H1 (cell line): Measurements from ENCODE around the gene TSTD2. TPM values are rescaled to one million over a fixed set of nuclear protein-coding genes. Genes with fewer than 3 reads are reported as not detected.

ENCODE experiments used
- CTCF ChIA-PET: fragments of 300-600 bp; sonication (Branson Sonifier 250); formaldehyde crosslinking; loops from one replicate; lab custom pipeline; 2021; ENCODE audit not compliant: partially characterized antibody; lab: Charles Lee
- POLR2A ChIA-PET: fragments of 300-600 bp; sonication (Branson Sonifier 250); formaldehyde crosslinking; loops from one replicate; lab custom pipeline; 2021; ENCODE audit warnings: inconsistent platforms; ENCODE audit not compliant: partially characterized antibody; lab: Charles Lee
- DNase-seq, 2 experiments: peaks; one replicate each; pipeline versions ENCODE4 v3.0.0 to v3.0.0-alpha.2; 2010 to 2022; ENCODE audit warnings: low spot score in 2 of 2, low read depth in 1 of 2, mixed read lengths in 1 of 2
- FAIRE-seq: peaks from 2 replicates; lab custom pipeline; 2011; peaks lifted over from hg19 to GRCh38; lab: Jason Lieb, UNC
- H2AFZ ChIP-seq: 2 replicates; pipeline ENCODE4 v1.8.1; 2012; ENCODE audit warnings: low read length, inconsistent platforms
- H2AK5ac ChIP-seq: 2 replicates; pipeline ENCODE4 v1.6.1; 2013; ENCODE audit warnings: low read depth, low read length
- H2BK120ac ChIP-seq: replicated peaks from 2 replicates; pipeline ENCODE3; 2013; ENCODE audit warnings: low read depth, low read length, inconsistent platforms
- H2BK12ac ChIP-seq: 2 replicates; pipeline ENCODE4 v1.6.1; 2013; ENCODE audit warnings: low read depth, low read length
- H2BK15ac ChIP-seq: 2 replicates; pipeline ENCODE4 v1.6.1; 2013; ENCODE audit warnings: low read length
- H2BK20ac ChIP-seq: 2 replicates; pipeline ENCODE4 v1.6.1; 2013; ENCODE audit warnings: low read length
- H2BK5ac ChIP-seq: 2 replicates; pipeline ENCODE4 v1.6.1; 2013; ENCODE audit warnings: low read depth, low read length
- H3K14ac ChIP-seq: 2 replicates; pipeline ENCODE4 v1.6.1; 2013; ENCODE audit warnings: inconsistent platforms; ENCODE audit not compliant: insufficient read length
- H3K18ac ChIP-seq: 2 replicates; pipeline ENCODE4 v1.6.1; 2013; ENCODE audit warnings: low read length; ENCODE audit errors: extremely low read depth
- H3K23ac ChIP-seq: 2 replicates; pipeline ENCODE4 v1.6.1; 2013; ENCODE audit warnings: inconsistent platforms; ENCODE audit not compliant: insufficient read length
- H3K23me2 ChIP-seq: 2 replicates; pipeline ENCODE4 v1.6.1; 2013; ENCODE audit warnings: low read depth, low read length
- H3K27ac ChIP-seq: 2 replicates; pipeline ENCODE4 v1.6.1; 2011; ENCODE audit warnings: low read depth, low read length, inconsistent platforms
- H3K27me3 ChIP-seq, 4 experiments: replicated peaks in 1 of 4; 1 replicate in 1 of 4; 2 replicates in 3 of 4; pipeline versions ENCODE4 v1.6.1 to v1.8.1; 2011 to 2013; ENCODE audit warnings: low read length in 3 of 4, mild to moderate bottlenecking in 3 of 4, inconsistent platforms in 2 of 4, mixed read lengths in 2 of 4, moderate library complexity in 1 of 4; ENCODE audit not compliant: control insufficient read depth in 3 of 4, insufficient read depth in 3 of 4; ENCODE audit errors: extremely low read depth in 1 of 4
- H3K36me3 ChIP-seq, 4 experiments: 2 replicates each; pipeline versions ENCODE4 v1.6.1 to v1.8.1; 2011 to 2013; ENCODE audit warnings: mild to moderate bottlenecking in 4 of 4, low read length in 3 of 4, moderate library complexity in 2 of 4, control low read depth in 1 of 4, inconsistent platforms in 1 of 4; ENCODE audit not compliant: insufficient read depth in 4 of 4, control insufficient read depth in 2 of 4
- H3K4ac ChIP-seq: replicated peaks from 2 replicates; pipeline ENCODE3; 2013; ENCODE audit warnings: low read length, low read depth, mixed read lengths, inconsistent platforms; ENCODE audit not compliant: insufficient read length
- H3K4me1 ChIP-seq, 4 experiments: replicated peaks in 1 of 4; 1 replicate in 1 of 4; 2 replicates in 3 of 4; pipeline versions ENCODE4 v1.6.1 to v1.8.1; 2011 to 2013; ENCODE audit warnings: low read length in 3 of 4, inconsistent platforms in 2 of 4, mixed read lengths in 1 of 4; ENCODE audit not compliant: insufficient read depth in 4 of 4, control insufficient read depth in 3 of 4
- H3K4me2 ChIP-seq, 2 experiments: 2 replicates each; pipeline versions ENCODE4 v1.6.1 to v1.8.1; 2011 to 2013; ENCODE audit warnings: low read depth in 2 of 2, low read length in 2 of 2, control low read depth in 1 of 2, inconsistent platforms in 1 of 2, mild to moderate bottlenecking in 1 of 2; ENCODE audit not compliant: insufficient read depth in 1 of 2
- H3K4me3 ChIP-seq, 4 experiments: fragments of 200-600, 300-600 bp in 1 of 4; sonication (generic), shearing (Covaris generic), sonication (Bioruptor Twin) in 1 of 4; 2 replicates each; pipeline versions ENCODE4 v1.5.1 to v1.8.1; 2011 to 2016; ENCODE audit warnings: low read length in 4 of 4, low read depth in 3 of 4, control low read depth in 2 of 4, inconsistent platforms in 2 of 4, mild to moderate bottlenecking in 2 of 4, mixed read lengths in 1 of 4, moderate library complexity in 1 of 4; ENCODE audit not compliant: insufficient read depth in 2 of 4; ENCODE audit errors: extremely low read depth in 1 of 4
- H3K56ac ChIP-seq: replicated peaks from 2 replicates; pipeline ENCODE3; 2013; ENCODE audit warnings: low read depth, mild to moderate bottlenecking, mixed read lengths, low read length, inconsistent platforms; ENCODE audit not compliant: insufficient read length
- H3K79me1 ChIP-seq: 2 replicates; pipeline ENCODE4 v1.6.1; 2013; ENCODE audit warnings: low read depth, low read length, control low read depth
- H3K79me2 ChIP-seq, 2 experiments: 2 replicates each; pipeline versions ENCODE4 v1.6.1 to v1.8.1; 2012 to 2013; ENCODE audit warnings: low read length in 2 of 2, mild to moderate bottlenecking in 2 of 2, inconsistent platforms in 1 of 2; ENCODE audit not compliant: insufficient read depth in 2 of 2, control insufficient read depth in 1 of 2
- H3K9ac ChIP-seq, 4 experiments: replicated peaks in 1 of 4; 1 replicate in 1 of 4; 2 replicates in 3 of 4; pipeline versions ENCODE4 v1.6.1 to v1.8.1; 2011 to 2013; ENCODE audit warnings: low read depth in 3 of 4, low read length in 3 of 4, control low read depth in 2 of 4, mild to moderate bottlenecking in 2 of 4, moderate library complexity in 2 of 4, inconsistent platforms in 1 of 4; ENCODE audit errors: extremely low read depth in 1 of 4
- H3K9me3 ChIP-seq, 2 experiments: 2 replicates each; pipeline versions ENCODE4 v1.6.1 to v1.8.1; 2012 to 2013; ENCODE audit warnings: mild to moderate bottlenecking in 2 of 2, moderate library complexity in 2 of 2, control low read depth in 1 of 2, inconsistent platforms in 1 of 2, low read depth in 1 of 2, low read length in 1 of 2, mixed read lengths in 1 of 2; ENCODE audit not compliant: insufficient read depth in 2 of 2
- H4K20me1 ChIP-seq, 2 experiments: replicated peaks in 1 of 2; 2 replicates each; pipeline versions ENCODE3 to v1.8.1; 2011 to 2013; ENCODE audit warnings: inconsistent platforms in 2 of 2, low read length in 2 of 2, mild to moderate bottlenecking in 1 of 2; ENCODE audit not compliant: insufficient read depth in 2 of 2, control insufficient read depth in 1 of 2
- H4K5ac ChIP-seq: 2 replicates; pipeline ENCODE4 v1.6.1; 2013; ENCODE audit warnings: low read length, low read depth, mixed read lengths, inconsistent platforms; ENCODE audit not compliant: insufficient read length
- H4K8ac ChIP-seq: 2 replicates; pipeline ENCODE4 v1.8.0; 2013; ENCODE audit warnings: mild to moderate bottlenecking, moderate library complexity, low read length, inconsistent platforms; ENCODE audit not compliant: insufficient read depth; ENCODE audit errors: extremely low read depth
- H4K91ac ChIP-seq: replicated peaks from 2 replicates; pipeline ENCODE3; 2013; ENCODE audit warnings: low read length, mixed read lengths, inconsistent platforms; ENCODE audit not compliant: insufficient read length
- CHD2 ChIP-seq: IDR thresholded peaks from 2 replicates; pipeline ENCODE4 v1.6.1; 2012; ENCODE audit warnings: low read length, improper control_type of control experiment
- E2F6 ChIP-seq: IDR thresholded peaks from 2 replicates; pipeline ENCODE4 v1.6.1; 2012; ENCODE audit warnings: inconsistent platforms
- EZH2 ChIP-seq: fragments of 200-600 bp; sonication (generic); IDR thresholded peaks from 2 replicates; pipeline ENCODE4 v1.7.1; 2012; ENCODE audit warnings: low read depth, mild to moderate bottlenecking, moderate library complexity, low read length, inconsistent platforms; ENCODE audit not compliant: severe bottlenecking
- GABPA ChIP-seq: IDR thresholded peaks from 2 replicates; pipeline ENCODE4 v1.6.1; 2011; ENCODE audit warnings: mild to moderate bottlenecking, low read length, moderate library complexity, borderline replicate concordance; ENCODE audit not compliant: insufficient read depth
- HDAC6 ChIP-seq: IDR thresholded peaks from one replicate; pipeline ENCODE4 v1.7.1; 2012; ENCODE audit warnings: low read depth, mild to moderate bottlenecking, inconsistent platforms, low read length, moderate library complexity
- JUN ChIP-seq: IDR thresholded peaks from 2 replicates; pipeline ENCODE4 v1.6.1; 2011; ENCODE audit warnings: low read depth, mild to moderate bottlenecking, improper control_type of control experiment, low read length
- KDM5A ChIP-seq: fragments of 200-600 bp; IDR thresholded peaks from 2 replicates; pipeline ENCODE4 v1.7.1; 2012; ENCODE audit warnings: mild to moderate bottlenecking, low read length, inconsistent platforms, mixed read lengths
- POLR2AphosphoS5 ChIP-seq: IDR thresholded peaks from 2 replicates; pipeline ENCODE4 v1.6.1; 2011; ENCODE audit warnings: low read depth, low read length
- RFX5 ChIP-seq: IDR thresholded peaks from 2 replicates; pipeline ENCODE4 v1.6.1; 2011; ENCODE audit warnings: low read depth, low read length, improper control_type of control experiment, borderline replicate concordance
- RXRA ChIP-seq: IDR thresholded peaks from 2 replicates; pipeline ENCODE4 v1.6.1; 2011; ENCODE audit warnings: low read depth, mild to moderate bottlenecking, low read length, moderate library complexity; ENCODE audit not compliant: insufficient read depth
- SAP30 ChIP-seq: fragments of 300-600 bp; sonication (generic); IDR thresholded peaks from 2 replicates; pipeline ENCODE4 v1.7.1; 2012; ENCODE audit warnings: low read length, moderate library complexity, mild to moderate bottlenecking, inconsistent platforms; ENCODE audit not compliant: insufficient read depth, insufficient replicate concordance
- SIN3A ChIP-seq, 2 experiments: IDR thresholded peaks in 1 of 2; conservative IDR thresholded peaks in 1 of 2; 2 replicates each; pipeline ENCODE4 v1.6.1; 2011 to 2012; ENCODE audit warnings: low read length in 2 of 2, improper control_type of control experiment in 1 of 2, low read depth in 1 of 2, mild to moderate bottlenecking in 1 of 2
- TAF1 ChIP-seq: IDR thresholded peaks from 2 replicates; pipeline ENCODE4 v1.6.1; 2011; ENCODE audit warnings: mild to moderate bottlenecking, low read depth, low read length
- TBP ChIP-seq: IDR thresholded peaks from 2 replicates; pipeline ENCODE4 v1.6.1; 2011; ENCODE audit warnings: low read depth, low read length, improper control_type of control experiment
- TEAD4 ChIP-seq: IDR thresholded peaks from 2 replicates; pipeline ENCODE4 v1.6.1; 2012; ENCODE audit warnings: low read depth, low read length, inconsistent platforms, mixed read lengths
- WGBS, 2 experiments: shearing (Covaris generic) in 1 of 2; methylation state at CpG; one replicate each; pipeline versions ENCODE4 v1.1.6 to v1.1.7; 2013 to 2015; ENCODE audit warnings: low lambda C conversion rate in 2 of 2, mixed read lengths in 2 of 2, inconsistent platforms in 1 of 2, low coverage in 1 of 2, missing lambda C conversion rate in 1 of 2; ENCODE audit not compliant: insufficient replicate concordance in 2 of 2, insufficient coverage in 1 of 2, insufficient read length in 1 of 2; ENCODE audit errors: extremely low coverage in 1 of 2, missing lambda C conversion rate in 1 of 2; 5-methylcytosine and 5-hydroxymethylcytosine counted together
- polyA plus RNA-seq, 7 experiments: library from polyadenylated mRNA; depleted of rRNA in 3 of 7; stranded (reverse) in 5 of 7; unstranded in 2 of 7; fragments of >200 nt in 5 of 7; fragments of 200-250 nt in 2 of 7; gene quantifications; 1 replicate in 5 of 7; 2 replicates in 1 of 7; 4 replicates in 1 of 7; pipeline versions ENCODE4 v1.2.1 to v1.2.3, GENCODE V29; 2011 to 2013; ENCODE audit warnings: missing spikeins in 2 of 7, mixed read lengths in 2 of 7
- total RNA-seq: library from RNA; stranded (reverse); fragmentation: NEBNext Ultra II Directional; extraction: Animal tissue kit (Norgen Biotek cat#: 25700); gene quantifications from 2 replicates; pipeline ENCODE4 v1.2.1, GENCODE V29; 2021

TSTD2 gene
- total and polyA plus RNA-seq, 2 of the 8 experiments (the other 6 are each of a cell fraction or from before 2014, with no cell fraction given), result 16.1 to 17.5 TPM

GRCh38 chr9:97550386-97550785, 82.8 kb downstream of the TSTD2 start:
- Histone ChIP-seq H3K27me3 (no peaks in the 10 kb centered on the region), H3K23ac (no peak overlapping the region)
- POLR2A ChIA-PET, result no interaction called here

More at GRCh38 chr9:97550386-97550785, 82.8 kb downstream of the TSTD2 start:
- Histone ChIP-seq H4K5ac (no peak overlapping the region), H3K4me3 (no peak overlapping the region), H2AFZ (no peak overlapping the region), H2BK20ac (no peak overlapping the region), H2BK15ac (no peak overlapping the region), H2BK5ac (no peak overlapping the region), H3K14ac (no peak overlapping the region), H4K20me1 (no peaks in the 10 kb centered on the region), H3K56ac (no peak overlapping the region), H3K18ac (no peak overlapping the region), H4K91ac (no peak overlapping the region), H3K9ac (no peak overlapping the region), H3K4ac (no peak overlapping the region), H3K9me3 (no peaks in the 10 kb centered on the region), H3K23me2 (no peaks in the 10 kb centered on the region), H2AK5ac (no peak overlapping the region), H2BK120ac (no peak overlapping the region), H3K27ac (no peak overlapping the region), H3K36me3 (no peaks in the 10 kb centered on the region), H3K79me2 (no peaks in the 10 kb centered on the region), H3K79me1 (no peaks in the 10 kb centered on the region), H3K4me1 (no peaks in the 10 kb centered on the region), H3K4me2 (no peak overlapping the region), H2BK12ac (no peak overlapping the region), H4K8ac (no peak overlapping the region)
- WGBS, 2 experiments, result 92% methylated on average over 1 of the region's 1 CpG; no CpG with 5 or more reads in 1 of the 2 experiments
- DNase-seq (no peak), FAIRE-seq (no peak)
- TF ChIP-seq SIN3A (conservative IDR thresholded peaks at IDR 0.05 in 1 of 2, IDR thresholded peaks at IDR 0.05 in 1 of 2; ENCODE audit: low read depth in 1 of 2, low read length in 2 of 2) (no peak), TAF1 (no peak), TEAD4 (no peak), HDAC6 (no peak), RXRA (no peak), KDM5A (no peak), SAP30 (no peak), POLR2AphosphoS5 (no peak), CHD2 (no peak), EZH2 (no peak), JUN (no peak), GABPA (no peak), RFX5 (no peak), TBP (no peak), E2F6 (no peak)
- CTCF ChIA-PET, result no interaction called here
